ENCODE results near the gene GAB2.

Gene GAB2

DNA sequence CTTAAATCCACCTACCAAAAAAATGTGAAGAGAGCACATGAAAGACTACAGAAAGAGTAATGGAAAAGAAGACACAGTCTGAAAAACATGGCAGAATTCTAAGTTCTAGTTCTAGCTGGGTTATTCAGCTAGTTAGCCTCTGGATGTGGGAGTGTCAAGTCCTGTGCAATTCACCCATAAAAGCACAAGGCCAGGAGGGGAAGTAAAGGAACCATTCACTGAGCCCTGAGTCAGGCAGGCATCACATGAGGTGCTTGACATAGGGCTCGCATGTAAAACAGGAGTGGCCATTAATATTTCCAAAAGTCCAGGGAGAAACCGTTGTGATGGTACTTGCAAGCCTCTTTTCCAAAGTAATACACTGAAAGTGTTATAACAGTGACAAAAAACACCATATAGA is 103.7 kb downstream of the GAB2 start:
- H2AK5ac ChIP-seq (ENCODE audit: low read depth, low read length), result no peak overlapping the region
- WGBS, 2 donors (ENCODE audit: extremely low coverage in 2 of 2, insufficient read length in 2 of 2, insufficient replicate concordance in 1 of 2), result no CpG with 5 or more reads among the region's 2 CpGs
- no peak overlapping the region for H3K4me2 ChIP-seq (ENCODE audit: insufficient read depth, low read length, poor library complexity, severe bottlenecking)
- no peak overlapping the region for H2BK120ac ChIP-seq (ENCODE audit: low read depth, low read length)
- H3K23ac ChIP-seq (ENCODE audit: low read depth, low read length, poor library complexity), result no peak overlapping the region
- H2AFZ ChIP-seq (ENCODE audit: low read length), result no peak overlapping the region
- H2BK12ac ChIP-seq (ENCODE audit: low read length), result no peak overlapping the region
- H3K18ac ChIP-seq (ENCODE audit: low read length), result no peak overlapping the region
- H3K4me1 ChIP-seq (ENCODE audit: control insufficient read depth in 2 of 2, insufficient read depth in 1 of 2, low read depth in 1 of 2, low read length in 2 of 2), result peaks cover 11 to 13% of the 10 kb centered on the region in 2 donors
- no peak overlapping the region for H3K4ac ChIP-seq (ENCODE audit: low read length)
- no peak for DNase-seq (ENCODE audit: low spot score)
- no peak overlapping the region for H4K8ac ChIP-seq (ENCODE audit: low read depth, low read length)
- no peaks in the 10 kb centered on the region for H3K36me3 ChIP-seq (replicated peaks in 1 of 2; ENCODE audit: control insufficient read depth in 2 of 2, insufficient read depth in 2 of 2, low read length in 2 of 2)
- no peak overlapping the region for H4K91ac ChIP-seq (ENCODE audit: low read depth, low read length, poor library complexity)
- H3K9ac ChIP-seq (ENCODE audit: low read depth, low read length, poor library complexity), result no peak overlapping the region
- H3K27ac ChIP-seq (replicated peaks; ENCODE audit: low read length), result no peak overlapping the region
- no peak overlapping the region for H2BK15ac ChIP-seq (ENCODE audit: low read length)
- no peak overlapping the region for H3K14ac ChIP-seq (ENCODE audit: low read length)
- H3K4me3 ChIP-seq (ENCODE audit: low read length in 2 of 2), result no peak overlapping the region
- H3K9me3 ChIP-seq (replicated peaks in 1 of 2; ENCODE audit: control insufficient read depth in 2 of 2, insufficient read depth in 1 of 2, low read depth in 1 of 2, low read length in 2 of 2), result peaks cover 0 to 6% of the 10 kb centered on the region in 2 donors
- no peaks in the 10 kb centered on the region for H3K79me1 ChIP-seq (ENCODE audit: low read depth, low read length)
- H3K27me3 ChIP-seq (ENCODE audit: control insufficient read depth in 3 of 3, insufficient read depth in 3 of 3, low read depth in 1 of 3, low read length in 3 of 3), result no peaks in the 10 kb centered on the region
- no peak overlapping the region for H2BK5ac ChIP-seq (ENCODE audit: low read length)

DNA sequence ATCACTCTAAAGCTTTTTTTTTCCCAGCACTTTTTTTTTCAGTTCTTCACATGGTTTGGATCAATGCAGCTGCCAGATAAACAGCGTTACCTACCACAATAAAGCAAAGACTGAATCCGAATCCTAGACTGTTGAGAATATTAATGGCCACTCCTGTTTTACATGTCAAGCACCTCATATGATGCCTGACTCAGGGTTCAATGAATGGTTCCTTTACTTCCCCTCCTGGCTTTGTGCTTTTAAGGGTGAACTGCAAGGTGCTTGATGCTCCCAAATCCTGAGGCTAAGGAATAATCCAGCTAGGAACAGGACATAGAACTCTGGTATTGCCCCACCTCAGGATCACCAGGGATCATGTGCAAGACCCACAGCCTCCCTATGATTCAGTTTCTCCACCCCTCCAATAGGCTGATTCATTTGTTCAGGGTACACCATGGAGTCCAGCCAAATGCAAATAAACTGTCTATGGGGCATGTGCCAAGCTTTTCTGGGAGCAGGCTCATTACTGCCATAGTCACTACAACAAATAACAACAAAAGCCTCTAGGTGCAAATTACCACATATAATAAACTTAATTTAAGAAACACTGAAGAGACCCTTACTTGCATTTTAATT is 104.3 kb downstream of the GAB2 start:
- Histone ChIP-seq H3K27ac (replicated peaks; ENCODE audit: low read length) (no peak overlapping the region), H3K9ac (ENCODE audit: low read depth, low read length, poor library complexity) (no peak overlapping the region), H3K79me1 (ENCODE audit: low read depth, low read length) (no peaks in the 10 kb centered on the region), H2BK15ac (ENCODE audit: low read length) (no peak overlapping the region), H2BK120ac (ENCODE audit: low read depth, low read length) (no peak overlapping the region), H3K27me3 (ENCODE audit: control insufficient read depth in 3 of 3, insufficient read depth in 3 of 3, low read depth in 1 of 3, low read length in 3 of 3) (no peaks in the 10 kb centered on the region), H3K36me3 (replicated peaks in 1 of 2; ENCODE audit: control insufficient read depth in 2 of 2, insufficient read depth in 2 of 2, low read length in 2 of 2) (no peaks in the 10 kb centered on the region), H3K14ac (ENCODE audit: low read length) (no peak overlapping the region), H3K18ac (ENCODE audit: low read length) (no peak overlapping the region), H2BK12ac (ENCODE audit: low read length) (no peak overlapping the region), H3K4me1 (ENCODE audit: control insufficient read depth in 2 of 2, insufficient read depth in 1 of 2, low read depth in 1 of 2, low read length in 2 of 2) (peaks cover 5 to 7% of the 10 kb centered on the region in 2 donors), H2BK5ac (ENCODE audit: low read length) (no peak overlapping the region), H3K9me3 (replicated peaks in 1 of 2; ENCODE audit: control insufficient read depth in 2 of 2, insufficient read depth in 1 of 2, low read depth in 1 of 2, low read length in 2 of 2) (peaks cover 0 to 6% of the 10 kb centered on the region in 2 donors), H3K23ac (ENCODE audit: low read depth, low read length, poor library complexity) (no peak overlapping the region), H4K8ac (ENCODE audit: low read depth, low read length) (no peak overlapping the region), H3K4ac (ENCODE audit: low read length) (no peak overlapping the region), H3K4me2 (ENCODE audit: insufficient read depth, low read length, poor library complexity, severe bottlenecking) (no peak overlapping the region), H4K91ac (ENCODE audit: low read depth, low read length, poor library complexity) (no peak overlapping the region), H2AK5ac (ENCODE audit: low read depth, low read length) (no peak overlapping the region), H3K4me3 (ENCODE audit: low read length in 2 of 2) (no peak overlapping the region), H2AFZ (ENCODE audit: low read length) (no peak overlapping the region)
- no CpG with 5 or more reads among the region's 2 CpGs for WGBS, 2 donors (ENCODE audit: extremely low coverage in 2 of 2, insufficient read length in 2 of 2, insufficient replicate concordance in 1 of 2)
- DNase-seq (ENCODE audit: low spot score), result no peak

DNA sequence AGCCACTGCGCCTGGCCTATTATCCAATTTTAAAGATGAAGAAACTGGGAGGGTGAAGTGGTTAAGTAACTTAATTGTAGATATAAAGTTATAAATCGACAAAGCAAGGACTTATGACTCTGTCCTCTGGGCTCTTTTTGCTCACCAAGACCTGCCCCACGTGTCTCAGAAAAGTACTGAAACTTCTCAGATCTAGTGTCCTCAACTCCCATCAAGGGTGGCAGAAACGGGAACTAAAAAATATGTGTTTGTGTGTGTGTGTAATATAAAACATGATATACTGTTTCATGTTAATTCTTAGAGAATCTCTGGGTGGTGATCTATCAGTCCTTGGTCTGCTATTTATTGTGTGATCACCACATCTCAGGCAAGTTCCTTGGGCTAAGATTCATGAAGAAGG is 104.9 kb downstream of the GAB2 start:
- Histone ChIP-seq H3K27me3 (ENCODE audit: control insufficient read depth in 3 of 3, insufficient read depth in 3 of 3, low read depth in 1 of 3, low read length in 3 of 3) (no peaks in the 10 kb centered on the region), H3K36me3 (replicated peaks in 1 of 2; ENCODE audit: control insufficient read depth in 2 of 2, insufficient read depth in 2 of 2, low read length in 2 of 2) (no peaks in the 10 kb centered on the region), H4K8ac (ENCODE audit: low read depth, low read length) (no peak overlapping the region), H2AK5ac (ENCODE audit: low read depth, low read length) (no peak overlapping the region), H3K14ac (ENCODE audit: low read length) (no peak overlapping the region), H2BK15ac (ENCODE audit: low read length) (no peak overlapping the region), H3K4ac (ENCODE audit: low read length) (no peak overlapping the region), H3K9me3 (replicated peaks in 1 of 2; ENCODE audit: control insufficient read depth in 2 of 2, insufficient read depth in 1 of 2, low read depth in 1 of 2, low read length in 2 of 2) (peaks cover 0 to 6% of the 10 kb centered on the region in 2 donors), H2BK5ac (ENCODE audit: low read length) (no peak overlapping the region), H4K91ac (ENCODE audit: low read depth, low read length, poor library complexity) (no peak overlapping the region), H3K4me2 (ENCODE audit: insufficient read depth, low read length, poor library complexity, severe bottlenecking) (no peak overlapping the region), H3K27ac (replicated peaks; ENCODE audit: low read length) (no peak overlapping the region), H3K4me3 (ENCODE audit: low read length in 2 of 2) (no peak overlapping the region), H3K23ac (ENCODE audit: low read depth, low read length, poor library complexity) (no peak overlapping the region), H2AFZ (ENCODE audit: low read length) (no peak overlapping the region), H3K79me1 (ENCODE audit: low read depth, low read length) (no peaks in the 10 kb centered on the region), H2BK12ac (ENCODE audit: low read length) (no peak overlapping the region), H3K18ac (ENCODE audit: low read length) (no peak overlapping the region), H3K4me1 (ENCODE audit: control insufficient read depth in 2 of 2, insufficient read depth in 1 of 2, low read depth in 1 of 2, low read length in 2 of 2) (peaks cover 0 to 5% of the 10 kb centered on the region in 2 donors), H2BK120ac (ENCODE audit: low read depth, low read length) (no peak overlapping the region), H3K9ac (ENCODE audit: low read depth, low read length, poor library complexity) (no peak overlapping the region)
- WGBS, 2 donors (ENCODE audit: extremely low coverage in 2 of 2, insufficient read length in 2 of 2, insufficient replicate concordance in 1 of 2), result no CpG with 5 or more reads among the region's 4 CpGs
- DNase-seq (ENCODE audit: low spot score), result no peak

DNA sequence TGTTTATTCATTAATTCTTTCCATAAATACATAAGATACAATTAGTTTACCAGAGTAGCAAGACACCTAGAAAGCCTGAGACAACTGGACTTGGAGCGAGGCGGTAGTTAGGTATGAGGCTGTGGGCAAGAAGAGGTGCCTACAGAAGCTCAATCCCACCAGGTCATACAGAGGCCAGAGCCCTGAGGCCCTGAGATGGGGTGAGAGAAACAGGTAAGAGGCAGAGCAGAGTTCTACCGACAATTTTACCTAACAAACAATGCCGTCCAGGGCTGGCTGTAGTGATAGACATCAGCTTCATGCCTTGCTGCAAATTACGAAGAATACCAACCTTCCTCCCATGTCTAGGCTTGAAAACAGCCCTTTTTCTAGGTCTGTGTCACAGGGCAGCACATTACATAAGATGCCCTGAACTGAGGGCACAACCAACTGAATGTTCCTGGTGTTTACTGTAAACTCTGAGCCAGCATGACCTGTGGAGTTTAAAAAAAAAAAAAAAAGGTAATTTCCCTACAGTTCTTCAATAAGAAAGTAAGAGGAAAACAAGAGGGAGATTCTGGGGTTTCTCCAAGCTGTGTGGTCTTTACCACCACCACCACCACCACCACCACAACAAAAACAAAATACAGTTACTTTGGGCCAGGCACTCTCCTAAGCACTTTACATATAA is 105.8 kb downstream of the GAB2 start:
- Histone ChIP-seq H3K4me3 (ENCODE audit: low read length in 2 of 2) (no peak overlapping the region), H3K36me3 (replicated peaks in 1 of 2; ENCODE audit: control insufficient read depth in 2 of 2, insufficient read depth in 2 of 2, low read length in 2 of 2) (no peaks in the 10 kb centered on the region), H4K8ac (ENCODE audit: low read depth, low read length) (no peak overlapping the region), H3K9ac (ENCODE audit: low read depth, low read length, poor library complexity) (no peak overlapping the region), H2BK5ac (ENCODE audit: low read length) (no peak overlapping the region), H2AK5ac (ENCODE audit: low read depth, low read length) (no peak overlapping the region), H2AFZ (ENCODE audit: low read length) (no peak overlapping the region), H3K23ac (ENCODE audit: low read depth, low read length, poor library complexity) (no peak overlapping the region), H3K18ac (ENCODE audit: low read length) (no peak overlapping the region), H3K4me1 (ENCODE audit: control insufficient read depth in 2 of 2, insufficient read depth in 1 of 2, low read depth in 1 of 2, low read length in 2 of 2) (peaks cover 0 to 5% of the 10 kb centered on the region in 2 donors), H2BK15ac (ENCODE audit: low read length) (no peak overlapping the region), H3K4ac (ENCODE audit: low read length) (no peak overlapping the region), H4K91ac (ENCODE audit: low read depth, low read length, poor library complexity) (no peak overlapping the region), H3K4me2 (ENCODE audit: insufficient read depth, low read length, poor library complexity, severe bottlenecking) (no peak overlapping the region), H3K14ac (ENCODE audit: low read length) (no peak overlapping the region), H3K27me3 (ENCODE audit: control insufficient read depth in 3 of 3, insufficient read depth in 3 of 3, low read depth in 1 of 3, low read length in 3 of 3) (no peaks in the 10 kb centered on the region), H3K9me3 (replicated peaks in 1 of 2; ENCODE audit: control insufficient read depth in 2 of 2, insufficient read depth in 1 of 2, low read depth in 1 of 2, low read length in 2 of 2) (peaks cover 0 to 4% of the 10 kb centered on the region in 2 donors), H2BK12ac (ENCODE audit: low read length) (no peak overlapping the region), H3K79me1 (ENCODE audit: low read depth, low read length) (no peaks in the 10 kb centered on the region), H2BK120ac (ENCODE audit: low read depth, low read length) (no peak overlapping the region), H3K27ac (replicated peaks; ENCODE audit: low read length) (no peak overlapping the region)
- DNase-seq (ENCODE audit: low spot score), result no peak
- no CpG with 5 or more reads among the region's 5 CpGs for WGBS, 2 donors (ENCODE audit: extremely low coverage in 2 of 2, insufficient read length in 2 of 2, insufficient replicate concordance in 1 of 2)

All from neuronal stem cell (in vitro differentiated cells).